ENCODE data around the gene FAM135A.
"Not testable (repeated sequence)": the region's sequence is repeated elsewhere in the genome, so short reads cannot be mapped to it uniquely, and the experiment has no call there.

Gene FAM135A

DNA sequence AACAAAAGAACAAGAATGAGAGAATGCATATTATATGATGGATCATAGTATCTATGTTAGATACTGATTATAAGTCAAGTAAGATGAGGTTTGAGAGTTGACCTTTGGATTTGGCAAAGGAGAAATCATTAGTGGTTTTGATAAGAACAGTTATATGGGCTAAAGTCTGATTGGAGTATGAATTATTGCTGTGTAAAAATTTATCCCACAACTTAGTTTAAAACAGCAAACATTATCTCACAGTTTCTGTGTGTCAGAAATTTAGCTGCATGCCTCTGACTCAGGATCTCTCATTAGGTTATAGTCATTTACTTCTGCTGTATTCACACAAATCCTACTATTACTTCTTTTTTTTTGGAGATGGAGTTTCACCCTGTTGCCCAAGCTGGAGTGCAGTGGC, 56.7 kb downstream of the FAM135A start:
- DNase-seq = no peak

DNA sequence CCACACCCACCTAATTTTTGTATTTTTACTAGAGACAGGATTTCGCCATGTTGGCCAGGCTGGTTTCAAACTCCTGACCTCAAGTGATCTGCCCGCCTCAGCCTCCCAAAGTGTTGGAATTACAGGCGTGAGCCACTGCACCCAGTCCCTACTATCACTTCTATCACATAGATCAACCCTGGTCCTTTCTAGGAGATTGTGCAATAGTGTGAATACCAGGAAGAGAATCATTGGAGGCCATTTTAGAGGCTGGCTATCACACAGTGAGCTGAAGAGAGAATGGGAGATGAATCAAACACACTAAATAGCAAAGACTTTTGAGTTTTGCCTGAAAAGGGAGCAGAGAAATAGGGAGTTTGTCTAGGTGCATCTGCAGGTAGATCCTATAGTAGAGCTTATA, 57.2 kb downstream of the FAM135A start:
- not testable (repeated sequence) for DNase-seq

DNA sequence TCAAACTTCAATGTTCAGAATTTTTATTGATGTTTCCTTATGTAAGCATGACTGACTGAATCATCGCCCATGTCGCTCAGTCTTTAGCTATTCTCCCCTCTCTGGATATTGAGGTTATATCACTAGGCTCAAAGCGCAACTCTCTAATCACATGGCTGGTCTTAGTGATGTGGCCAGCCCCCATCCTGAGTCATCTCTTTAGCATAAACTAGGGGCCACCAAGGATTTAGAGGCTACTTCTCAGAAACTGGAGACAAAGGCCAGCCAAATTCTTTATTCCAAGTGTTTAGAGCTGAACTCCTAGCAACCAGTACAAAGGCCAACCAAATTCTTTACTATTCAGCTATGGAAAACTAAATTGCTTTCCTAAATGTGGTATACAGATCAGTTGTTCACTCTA, 61.4 kb downstream of the FAM135A start:
- DNase-seq = no peak

DNA sequence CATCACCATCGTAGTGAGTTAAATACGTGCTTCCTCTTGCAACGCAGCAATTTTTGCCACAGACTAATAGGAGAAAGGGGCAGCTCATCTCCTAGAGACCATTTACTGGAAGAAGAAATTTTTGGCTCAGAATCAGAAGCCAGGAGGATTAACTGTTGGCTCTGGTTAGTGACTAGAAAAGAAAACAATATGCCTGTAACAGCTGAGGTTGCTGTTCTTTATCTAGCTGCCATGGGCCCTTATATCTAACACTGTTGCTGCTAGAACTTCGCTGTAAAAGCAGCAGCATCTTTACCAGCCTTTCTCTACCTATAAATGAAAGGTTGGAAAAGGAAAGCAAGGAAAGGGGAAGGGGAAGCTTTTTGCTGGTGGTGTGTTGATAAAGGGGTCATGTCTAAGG, 65.9 kb downstream of the FAM135A start:
- DNase-seq = no peak

DNA sequence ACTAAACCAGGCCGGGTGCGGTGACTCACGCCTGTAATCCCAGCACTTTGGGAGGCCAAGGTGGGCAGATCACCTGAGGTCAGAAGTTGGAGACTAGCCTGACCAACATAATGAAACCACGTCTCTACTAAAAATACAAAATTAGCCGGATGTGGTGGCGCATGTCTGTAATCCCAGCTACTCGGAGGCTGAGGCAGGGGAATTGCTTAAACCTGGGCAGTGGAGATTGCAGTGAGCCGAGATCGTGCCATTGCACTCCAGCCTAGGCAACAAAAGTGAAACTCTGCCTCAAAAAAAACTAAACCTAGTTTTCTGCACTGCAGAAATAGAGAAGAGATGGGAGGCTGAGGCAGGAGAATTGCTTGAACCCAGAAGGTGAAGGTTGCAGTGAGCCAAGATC, 73.3 kb downstream of the FAM135A start:
- not testable (repeated sequence) for DNase-seq

DNA sequence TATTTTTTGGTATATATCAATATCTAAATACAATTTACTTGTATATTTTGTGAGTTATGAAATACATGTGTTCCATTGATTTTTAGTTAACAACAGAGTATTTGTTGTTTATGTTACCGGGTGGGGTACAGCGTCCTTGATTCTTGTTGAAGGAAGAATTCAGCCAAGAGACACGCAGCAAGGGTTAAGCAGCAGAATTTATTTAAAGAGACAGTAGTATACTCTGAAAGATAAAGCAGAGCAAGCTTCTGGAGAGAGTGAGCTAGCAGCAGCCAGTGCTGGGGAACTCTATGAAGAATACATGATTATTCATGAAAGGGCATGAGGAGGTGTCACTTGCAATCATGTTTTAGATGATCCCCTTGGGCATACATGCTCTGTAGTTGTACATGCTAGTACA, 76.1 kb downstream of the FAM135A start:
- DNase-seq = no peak

DNA sequence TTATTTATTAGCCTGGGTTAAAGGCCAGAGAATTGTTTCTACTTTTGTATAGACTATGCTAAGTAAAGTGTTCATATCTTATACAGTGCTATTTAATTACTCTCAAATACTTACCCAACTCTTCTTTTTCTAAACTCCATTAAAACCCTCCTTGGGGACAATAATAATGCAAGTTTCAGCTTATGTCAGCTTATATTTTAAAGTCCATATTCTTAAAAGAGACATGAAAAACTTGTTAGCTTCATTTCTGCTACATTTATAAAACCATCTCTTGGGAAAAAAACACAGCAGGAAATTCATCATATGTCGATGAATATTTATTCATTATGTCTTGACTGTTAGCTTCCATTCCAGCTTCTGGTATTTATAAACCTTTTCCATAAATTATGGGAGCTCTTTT, 81.5 kb downstream of the FAM135A start:
- no peak for DNase-seq

DNA sequence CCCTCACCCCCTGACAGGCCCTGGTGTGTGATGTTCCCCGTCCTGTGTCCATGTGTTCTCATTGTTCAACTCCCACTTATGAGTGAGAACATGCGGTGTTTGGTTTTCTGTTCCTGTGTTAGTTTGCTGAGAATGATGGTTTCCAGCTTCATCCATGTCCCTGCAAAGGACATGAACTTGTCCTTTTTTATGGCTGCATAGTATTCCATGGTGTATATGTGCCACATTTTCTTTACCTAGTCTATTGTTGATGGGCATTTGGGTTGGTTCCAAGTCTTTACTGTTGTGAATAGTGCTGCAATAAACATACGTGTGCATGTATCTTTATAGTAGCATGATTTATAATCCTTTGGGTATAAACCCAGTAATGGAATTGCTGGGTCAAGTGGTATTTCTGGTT, 82.5 kb downstream of the FAM135A start:
- not testable (repeated sequence) for DNase-seq

DNA sequence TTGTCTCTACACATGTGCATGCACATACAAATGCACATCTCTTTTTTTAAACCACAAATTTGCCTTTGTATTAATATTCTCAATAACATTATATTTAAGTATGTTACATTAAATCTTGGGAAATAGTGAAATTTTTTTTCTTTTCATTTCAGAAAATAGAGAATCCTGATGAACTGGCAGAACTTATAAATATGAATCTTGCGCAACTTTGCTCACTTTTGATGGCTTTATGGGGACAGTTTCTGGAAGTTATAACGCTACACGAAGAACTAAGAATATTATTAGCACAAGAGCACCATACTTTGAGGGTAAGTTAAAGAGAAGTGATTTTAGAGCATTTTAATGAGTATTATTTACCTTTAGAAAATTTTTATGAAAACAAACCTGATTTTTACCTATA, 89.2 kb downstream of the FAM135A start:
- no peak for DNase-seq

DNA sequence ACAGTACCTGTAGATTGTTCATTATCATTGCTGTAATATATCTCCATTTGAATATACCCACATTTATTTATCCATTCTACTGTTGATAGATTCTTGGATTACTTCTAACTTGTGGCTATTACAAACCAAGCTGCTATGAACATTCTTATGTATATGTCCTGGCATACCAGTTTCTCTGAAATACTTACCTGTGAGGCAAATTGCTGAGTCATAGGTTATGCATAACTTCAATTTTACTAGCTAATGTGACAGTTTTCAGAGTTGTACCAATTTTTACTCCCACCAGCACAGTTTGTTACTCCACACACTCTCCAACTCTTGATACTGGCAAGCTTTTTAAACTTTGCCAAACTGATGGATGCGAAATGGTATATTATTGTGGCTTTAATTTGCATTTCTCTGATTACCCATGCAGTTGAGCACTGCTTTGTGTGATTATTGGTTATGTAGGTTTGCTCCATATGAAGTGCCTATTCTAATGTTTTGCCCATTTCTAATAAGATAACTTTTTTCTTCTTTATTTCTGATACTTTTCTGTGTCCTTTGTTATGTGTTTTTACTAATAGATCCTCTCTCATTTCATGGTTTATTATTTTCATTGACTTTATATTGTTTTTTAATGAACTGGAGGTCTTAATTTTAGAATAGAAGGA, 90.6 kb downstream of the FAM135A start:
- DNase-seq = no peak

DNA sequence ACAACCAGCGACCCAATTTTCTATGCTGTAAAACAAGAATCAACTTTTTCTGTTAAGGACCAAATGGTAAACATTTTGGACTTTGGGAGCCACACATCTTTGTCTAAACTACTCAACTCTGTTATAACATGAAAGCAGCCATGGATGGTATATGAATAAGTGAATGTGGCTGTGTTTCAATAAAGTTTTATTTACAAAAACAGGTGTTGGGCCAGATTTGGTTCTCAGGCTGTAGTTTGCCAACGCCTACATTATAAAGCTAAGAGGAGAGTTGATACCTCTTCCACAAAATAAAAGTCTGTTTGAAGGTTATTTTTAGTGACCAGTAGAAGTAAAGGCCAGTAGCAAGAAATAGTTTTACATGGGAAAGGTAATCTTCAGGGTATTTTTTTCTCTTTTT, 93.0 kb downstream of the FAM135A start:
- DNase-seq = no peak

DNA sequence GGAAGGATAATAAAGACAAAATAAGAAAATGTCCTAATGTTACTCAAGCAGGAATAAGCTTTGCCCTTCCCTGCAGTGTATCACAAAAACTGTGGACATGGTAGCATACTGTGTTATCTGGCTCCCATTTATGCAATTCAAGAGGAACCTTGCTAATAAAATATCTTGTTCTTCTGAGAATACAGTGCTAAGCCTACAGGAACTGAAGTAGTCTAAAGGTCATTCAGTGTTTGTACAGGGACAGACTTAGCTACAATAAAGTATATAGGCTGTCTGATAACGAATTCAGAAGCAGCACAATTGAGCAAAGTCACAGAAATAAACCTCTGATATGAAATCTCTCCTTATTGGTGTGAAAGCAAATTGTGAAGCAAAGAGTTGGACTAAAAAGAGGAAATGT, 93.9 kb downstream of the FAM135A start:
- DNase-seq = no peak

DNA sequence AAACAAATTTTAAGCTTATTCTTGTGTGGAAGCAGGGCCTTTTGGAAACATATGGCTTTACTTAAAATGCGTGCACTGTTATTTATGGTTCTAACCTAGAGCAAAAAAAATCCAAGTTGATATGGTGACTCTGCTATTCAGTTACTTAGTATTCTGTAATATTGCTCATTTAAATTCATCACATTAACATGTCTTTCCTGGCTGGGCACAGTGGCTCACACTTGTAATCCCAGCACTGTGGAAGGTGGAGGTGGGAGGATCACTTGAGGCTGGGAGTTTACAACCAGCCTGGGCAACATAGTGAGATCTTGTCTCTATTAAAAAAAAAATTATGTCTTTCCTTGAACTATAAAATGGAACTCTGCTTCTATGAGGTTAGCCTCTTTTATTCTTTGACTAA, 95.6 kb downstream of the FAM135A start:
- no peak for DNase-seq

DNA sequence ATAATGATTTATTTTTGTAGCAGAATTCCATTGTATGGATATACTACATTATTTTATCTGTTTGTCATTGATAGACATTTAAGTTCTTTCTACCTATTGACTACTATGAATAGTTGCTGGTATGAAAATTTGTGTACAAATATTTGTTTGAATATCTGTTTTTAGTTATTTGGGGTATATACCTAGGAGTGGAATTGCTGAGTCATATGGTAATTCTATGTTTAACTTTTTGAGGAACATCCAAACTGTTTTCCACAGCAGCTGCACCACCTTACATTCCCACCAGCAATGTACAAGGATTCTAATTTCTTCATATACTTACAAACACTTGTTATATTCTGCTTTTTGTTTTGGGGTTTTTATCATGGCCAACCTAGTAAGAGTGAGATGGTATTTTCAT, 97.3 kb downstream of the FAM135A start:
- DNase-seq = no peak

DNA sequence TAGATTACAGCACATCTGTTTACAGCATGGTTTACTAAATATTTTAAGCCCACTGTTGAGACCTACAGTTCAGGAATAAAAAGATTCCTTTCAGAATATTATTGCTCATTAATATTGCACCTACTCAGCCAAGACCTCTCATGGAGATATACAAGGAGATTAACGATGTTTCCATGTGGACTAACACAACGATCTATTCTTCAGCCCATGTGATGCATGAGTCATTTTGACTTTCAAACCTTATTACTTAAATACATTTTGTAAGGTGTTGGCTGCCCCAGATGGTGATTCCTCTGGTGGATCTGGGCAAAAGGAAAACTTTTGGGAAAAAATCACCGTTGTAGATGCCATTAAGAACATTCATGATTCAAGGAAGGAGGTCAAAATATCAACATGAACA, 105.4 kb downstream of the FAM135A start:
- no peak for DNase-seq

DNA sequence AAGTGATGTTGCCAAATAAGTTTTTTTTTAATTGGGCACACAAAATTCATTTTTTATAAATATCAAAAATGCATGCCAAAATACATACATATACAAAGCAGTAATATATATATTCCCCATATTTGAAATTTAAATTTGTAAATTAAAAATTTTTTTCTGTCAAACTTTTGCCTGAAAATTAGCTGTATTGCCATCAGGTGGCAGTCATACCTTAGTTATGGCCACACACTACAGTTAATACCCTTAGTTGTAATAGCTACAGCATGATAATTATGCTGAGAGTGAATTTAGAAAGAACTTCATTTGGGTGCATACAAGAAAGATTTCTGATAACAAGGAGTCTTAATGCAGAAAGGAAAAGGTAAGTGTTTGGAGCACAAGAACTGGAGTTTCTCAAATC, 107.3 kb downstream of the FAM135A start:
- no peak for DNase-seq

DNA sequence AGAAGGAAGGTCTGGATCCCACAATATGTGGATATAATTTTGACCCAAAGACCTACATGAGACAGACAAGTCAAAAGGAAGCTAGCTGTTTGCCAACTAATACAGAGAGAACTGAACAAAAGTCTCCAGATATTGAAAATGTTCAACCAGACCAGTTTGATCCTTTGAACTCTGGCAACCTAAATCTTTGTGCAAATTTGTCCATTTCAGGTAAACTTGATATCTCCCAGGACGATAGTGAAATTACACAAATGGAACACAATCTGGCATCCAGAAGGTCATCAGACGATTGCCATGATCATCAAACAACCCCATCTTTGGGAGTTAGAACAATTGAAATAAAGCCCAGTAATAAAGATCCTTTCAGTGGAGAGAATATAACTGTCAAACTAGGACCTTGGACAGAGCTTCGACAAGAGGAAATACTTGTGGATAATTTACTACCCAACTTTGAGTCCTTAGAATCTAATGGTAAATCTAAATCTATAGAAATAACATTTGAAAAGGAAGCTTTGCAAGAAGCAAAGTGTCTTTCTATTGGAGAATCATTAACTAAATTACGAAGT, 111.5 kb downstream of the FAM135A start:
- no peak for DNase-seq

DNA sequence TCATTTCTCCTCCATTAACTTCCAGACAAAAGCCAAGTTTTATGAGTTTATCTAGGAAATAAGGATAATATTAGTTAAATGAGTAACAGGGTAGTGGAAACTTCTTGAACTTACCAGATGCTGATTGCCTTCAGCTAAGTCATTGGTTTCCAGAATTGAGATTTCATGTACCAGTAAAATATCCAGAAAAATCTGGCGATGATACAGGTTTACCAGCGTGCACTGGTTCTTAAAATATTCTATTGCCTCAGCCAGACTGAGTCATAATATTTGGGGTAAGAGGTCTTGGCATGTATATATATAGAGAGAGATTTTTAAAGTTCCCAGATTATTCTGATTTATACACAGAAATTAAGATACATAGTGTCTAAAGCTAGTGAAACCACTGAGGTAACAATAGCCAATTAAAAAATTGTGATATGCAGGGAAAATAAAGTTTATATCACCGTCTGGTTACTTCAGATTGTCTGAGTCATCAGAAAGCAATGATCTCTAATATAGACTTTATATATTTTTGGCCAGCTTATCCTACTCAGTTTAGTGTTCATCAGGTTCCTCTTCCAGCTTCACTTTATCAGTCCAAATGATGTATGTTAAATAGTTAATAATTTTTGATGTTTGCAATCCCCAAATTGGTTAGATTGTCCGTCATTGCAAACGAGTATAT, 113.9 kb downstream of the FAM135A start:
- no peak for DNase-seq

DNA sequence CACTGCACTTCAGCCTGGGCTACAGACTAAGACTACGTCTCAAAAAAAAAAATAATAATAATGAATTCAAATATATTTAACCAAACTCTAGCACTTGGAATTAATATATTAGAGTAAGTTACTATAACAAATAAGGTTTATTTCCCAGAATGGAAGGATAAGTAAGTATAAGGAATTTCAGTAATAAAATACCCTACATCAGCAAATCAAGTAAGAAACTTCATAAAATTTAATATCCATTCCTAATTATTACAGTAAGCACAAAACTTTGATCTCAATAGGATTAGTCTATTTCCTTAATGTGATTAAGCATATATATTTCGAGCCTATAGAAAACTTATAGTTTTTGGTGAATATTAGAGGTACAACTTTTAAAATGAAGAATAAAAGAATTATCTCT, 116.7 kb downstream of the FAM135A start:
- DNase-seq = no peak

DNA sequence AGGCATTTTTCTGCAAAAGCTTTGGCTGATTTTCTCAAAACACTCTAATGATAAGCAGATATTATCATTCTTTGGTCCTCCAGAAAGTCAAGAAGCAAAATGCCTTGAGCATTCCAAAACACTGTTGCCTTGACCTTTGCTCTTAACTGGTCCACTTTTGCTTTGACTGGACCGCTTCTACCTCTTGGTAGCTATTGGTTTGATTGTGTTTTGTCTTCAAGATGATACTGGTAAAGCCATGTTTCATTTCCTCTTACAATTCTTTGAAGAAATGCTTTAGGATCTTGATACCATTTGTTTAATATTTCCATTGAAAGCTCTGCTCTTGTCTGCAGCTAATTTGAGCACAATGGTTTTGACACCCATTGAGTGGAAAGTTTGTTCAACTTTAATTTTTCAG, 117.8 kb downstream of the FAM135A start:
- DNase-seq = no peak

DNA sequence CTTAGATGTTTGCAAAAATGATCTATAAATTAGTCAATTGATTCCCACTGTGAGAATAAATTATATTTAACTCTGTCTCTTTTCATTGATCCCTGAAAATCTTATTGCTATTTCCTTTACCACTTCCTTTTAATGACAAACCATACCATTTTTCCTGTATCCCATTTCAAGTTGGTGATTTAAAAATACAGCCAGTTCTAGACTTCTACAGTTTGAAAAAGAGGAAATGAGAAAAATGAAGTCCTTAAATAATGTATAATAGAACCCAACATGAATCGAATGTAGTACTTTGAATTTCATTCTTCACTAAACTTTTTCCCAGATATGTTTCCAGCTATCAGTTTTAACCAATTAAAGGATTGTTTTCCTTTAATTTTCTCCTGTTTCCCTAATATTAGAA, 124.0 kb downstream of the FAM135A start:
- DNase-seq = no peak

DNA sequence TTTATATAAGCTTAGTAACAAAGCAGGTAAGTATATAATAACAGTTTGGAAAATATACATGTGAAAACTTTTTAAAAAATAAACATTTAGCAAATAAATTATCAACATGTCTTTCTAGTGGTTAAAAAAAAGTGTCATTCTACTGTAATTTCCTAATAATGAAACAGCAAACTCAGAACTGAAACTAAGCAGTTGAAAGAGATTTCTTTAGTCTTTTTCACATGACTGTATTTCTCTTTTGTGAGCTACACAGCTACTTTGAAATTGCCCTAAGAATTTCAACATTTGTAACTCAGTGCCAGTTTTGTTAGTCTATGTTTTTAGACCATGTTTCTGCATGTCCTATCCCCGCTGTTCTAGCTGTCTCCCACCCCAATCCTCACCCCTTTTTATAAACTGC, 125.1 kb downstream of the FAM135A start:
- DNase-seq = no peak

DNA sequence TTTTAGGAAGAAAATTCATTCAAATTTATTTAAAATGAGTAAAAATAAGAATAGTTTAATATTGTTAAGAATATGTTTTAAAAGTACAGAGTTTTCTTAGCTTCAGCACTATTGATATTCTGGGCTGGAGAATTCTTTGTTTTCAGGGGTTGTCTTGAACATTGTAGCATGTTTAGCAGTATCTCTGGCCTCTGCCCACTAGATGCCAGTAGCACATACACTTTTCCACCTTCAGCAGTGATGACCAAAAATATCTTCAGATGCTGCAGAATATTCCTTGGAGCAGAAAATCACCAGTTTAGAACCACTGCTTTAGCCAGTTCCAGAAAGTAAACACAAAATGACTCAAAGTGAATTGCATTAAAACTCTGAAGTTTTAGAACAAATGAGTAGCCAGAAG, 134.0 kb downstream of the FAM135A start:
- DNase-seq = no peak

DNA sequence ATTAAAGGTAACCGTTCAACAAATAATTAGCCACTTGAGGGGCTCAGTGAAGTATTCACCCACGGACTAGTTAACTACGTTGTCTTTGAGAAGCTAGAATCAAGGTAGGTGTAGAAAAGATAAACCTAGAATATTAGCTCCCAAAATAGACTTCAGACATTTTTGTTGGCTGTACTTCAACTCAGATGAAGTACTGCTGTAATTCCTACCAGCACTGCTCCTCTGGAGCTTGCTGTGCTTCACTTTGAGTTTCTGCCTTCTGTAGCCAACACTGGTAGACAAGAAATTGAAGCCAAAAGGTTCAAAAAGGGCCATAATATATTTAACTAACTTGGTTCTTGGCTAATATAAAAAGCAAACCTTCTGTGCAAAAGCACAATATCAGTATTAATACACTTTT, 134.6 kb downstream of the FAM135A start:
- DNase-seq = no peak

DNA sequence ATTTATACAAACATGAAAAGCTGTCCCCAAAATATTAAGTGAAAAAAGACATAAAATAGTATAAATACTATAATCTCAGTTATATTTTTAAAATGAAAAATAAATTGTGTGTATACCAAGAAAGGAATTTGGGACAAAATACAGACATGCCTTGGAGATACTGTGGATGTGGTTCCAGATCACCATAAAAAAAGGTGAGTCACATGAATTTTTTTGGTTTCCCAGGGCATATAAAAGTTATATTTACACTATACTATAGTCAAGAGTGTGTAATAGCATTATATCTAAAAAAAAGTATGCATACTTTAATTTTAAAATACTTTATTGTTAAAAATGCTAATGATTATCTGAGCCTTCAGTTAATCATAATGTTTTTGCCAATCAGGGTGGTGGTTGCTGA, 136.0 kb downstream of the FAM135A start:
- DNase-seq = no peak

All from T-helper 9 cell (primary cell).